ENCODE results near the gene AFAP1L2.

Gene AFAP1L2

DNA sequence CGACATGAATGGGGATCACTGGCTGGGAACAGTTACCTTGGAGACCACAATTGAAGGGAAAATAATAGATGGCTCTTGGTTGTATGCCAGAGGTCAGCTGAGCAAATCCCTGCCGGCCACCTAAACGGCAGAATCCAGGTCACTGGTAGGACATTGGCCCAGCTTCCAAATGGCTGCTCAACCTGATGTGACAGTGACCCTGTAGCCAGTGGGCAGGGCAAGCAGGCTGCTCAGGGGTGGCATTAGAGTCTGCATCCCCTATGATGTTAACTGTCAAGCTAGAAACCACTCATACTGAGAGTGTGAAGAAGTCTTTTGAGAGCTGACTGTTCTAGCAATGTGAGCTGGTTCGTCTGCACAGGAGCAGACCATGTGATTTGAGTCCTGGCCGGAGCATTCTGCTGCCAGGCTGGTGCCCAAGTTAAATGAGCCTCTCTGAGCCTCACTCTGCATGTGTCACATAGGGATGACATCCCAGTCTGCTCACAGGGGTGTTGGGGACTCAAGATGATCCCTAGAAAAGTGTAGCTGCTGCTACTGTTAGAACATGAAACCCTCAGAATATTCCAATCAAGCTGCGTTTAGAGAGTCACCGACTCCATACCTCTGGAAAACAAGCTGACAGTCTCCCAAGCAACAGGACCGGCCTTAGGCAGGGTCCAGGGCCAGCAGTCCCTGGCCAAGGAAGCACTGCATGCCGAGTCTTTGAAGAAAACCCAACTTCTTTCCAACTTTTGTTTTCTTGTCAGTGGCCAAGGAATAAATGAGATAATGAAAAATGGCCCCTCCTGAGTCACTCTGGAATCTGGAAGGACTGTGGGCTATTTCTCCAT, 95.6 kb downstream of the AFAP1L2 start:
- no peak for DNase-seq

DNA sequence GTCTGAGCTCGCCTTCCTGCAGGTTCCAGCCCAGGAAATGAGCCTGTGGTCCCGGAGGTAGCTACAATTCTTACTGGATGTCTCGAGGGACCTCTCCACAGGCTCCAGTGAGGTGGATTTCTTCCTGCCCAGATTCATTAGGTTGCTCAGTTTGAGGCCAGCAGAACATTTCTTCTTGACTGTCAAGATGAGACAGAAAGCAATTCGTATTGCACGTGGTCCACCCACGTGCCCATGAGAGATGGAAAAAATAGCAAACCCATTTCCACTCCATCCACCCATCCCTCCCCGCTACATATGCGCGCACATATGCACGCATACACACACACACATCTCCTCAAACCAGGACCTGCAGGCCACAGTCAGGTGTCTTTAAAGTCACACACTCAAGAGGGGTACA, 96.6 kb downstream of the AFAP1L2 start:
- no peak for DNase-seq

DNA sequence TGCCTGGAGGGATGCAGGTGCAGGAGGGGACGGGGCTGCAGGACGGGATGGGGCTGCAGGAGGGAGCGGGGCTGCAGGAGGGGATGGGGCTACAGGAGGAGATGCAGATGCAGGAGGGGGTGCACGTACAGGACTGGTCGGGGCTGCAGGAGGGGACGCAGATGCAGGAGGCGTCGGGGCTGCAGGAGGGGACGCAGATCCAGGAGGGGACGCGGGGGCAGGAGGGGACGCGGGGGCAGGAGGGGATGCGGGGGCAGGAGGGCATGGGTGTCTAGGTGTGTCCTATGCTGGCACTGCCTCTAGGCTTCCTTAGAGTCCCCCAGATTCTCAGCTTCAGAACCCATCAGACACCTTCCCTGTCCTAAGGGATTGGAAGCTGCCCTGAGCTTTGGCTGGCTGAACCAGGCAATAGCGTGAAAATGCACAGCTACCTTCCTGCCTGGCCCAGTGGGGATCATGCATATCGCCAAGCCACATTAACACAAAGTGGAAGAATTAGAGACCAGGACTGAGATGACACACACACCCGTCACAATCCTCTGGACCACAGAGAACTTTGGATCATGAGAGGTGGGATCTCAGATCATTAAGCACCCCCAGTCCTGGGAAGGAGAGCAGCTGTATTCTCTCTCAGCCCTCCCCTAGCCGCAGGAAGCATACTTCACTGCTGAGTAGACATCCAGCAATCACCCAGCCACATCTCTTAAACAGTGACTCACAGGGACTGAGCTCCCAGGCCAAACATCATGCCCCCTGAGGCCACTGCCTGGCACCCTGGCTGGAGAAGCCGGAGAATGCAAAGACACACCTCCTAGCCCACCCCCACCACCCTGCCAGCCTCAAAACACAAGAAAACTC, 98.0 kb downstream of the AFAP1L2 start:
- no peak for DNase-seq

DNA sequence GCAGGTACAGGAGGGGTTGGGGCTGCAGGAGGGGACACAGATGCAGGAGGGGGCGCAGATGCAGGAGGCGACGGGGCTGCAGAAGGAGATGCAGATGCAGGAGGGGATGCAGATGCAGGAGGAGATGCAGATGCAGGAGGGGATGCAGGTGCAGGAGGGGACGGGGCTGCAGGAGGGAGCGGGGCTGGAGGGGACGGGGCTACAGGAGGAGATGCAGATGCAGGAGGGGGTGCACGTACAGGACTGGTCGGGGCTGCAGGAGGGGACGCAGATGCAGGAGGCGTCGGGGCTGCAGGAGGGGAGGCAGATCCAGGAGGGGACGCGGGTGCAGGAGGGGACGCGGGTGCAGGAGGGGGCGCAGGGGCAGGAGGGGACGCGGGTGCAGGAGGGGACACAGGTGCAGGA, 98.8 kb downstream of the AFAP1L2 start:
- no peak for DNase-seq

GRCh38 chr10:114304571-114305421, 99.5 kb downstream of the AFAP1L2 start:
- no peak for DNase-seq

- DNase-seq: no peak
These were observed 100.2 kb downstream of the AFAP1L2 start for GRCh38 chr10:114304017-114304570.

- no peak for DNase-seq
These were observed 100.7 kb downstream of the AFAP1L2 start for GRCh38 chr10:114303556-114303955.

DNA sequence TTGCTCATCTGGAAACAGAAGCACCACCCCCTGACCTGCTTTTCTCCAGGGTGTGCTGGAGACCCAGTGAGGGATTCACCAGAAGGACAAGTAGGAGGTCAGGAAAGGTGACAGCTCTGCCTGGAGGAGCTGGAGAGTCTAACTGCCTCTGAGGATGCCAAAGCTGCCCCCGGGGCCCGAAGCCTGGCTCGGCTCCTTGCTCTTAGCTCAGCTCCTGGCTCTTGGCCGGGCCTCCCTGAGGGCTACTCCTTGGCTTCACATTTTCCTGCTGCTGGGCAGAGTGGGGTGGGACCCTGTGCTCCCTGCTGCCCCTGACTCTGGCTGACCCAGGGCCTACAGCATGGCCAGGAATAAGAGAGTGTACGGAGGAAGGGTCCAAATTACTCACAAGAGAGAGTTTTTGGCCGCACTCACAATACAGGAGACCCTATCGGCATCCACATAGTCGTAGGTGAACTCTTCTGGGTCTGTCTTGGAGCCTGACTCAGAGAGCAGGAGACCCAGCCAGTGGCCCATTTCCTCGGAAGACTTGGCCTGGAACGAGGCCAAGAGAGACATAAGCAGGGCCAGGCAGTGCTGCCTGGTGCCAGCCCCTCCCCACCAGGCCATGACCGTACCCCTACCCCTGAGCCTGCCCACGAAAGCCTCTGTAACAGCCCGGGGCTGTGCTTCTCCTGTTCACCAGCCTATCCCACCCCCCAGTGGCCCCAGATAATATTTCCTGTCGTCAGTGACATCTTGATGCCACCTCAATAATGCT, 102.2 kb downstream of the AFAP1L2 start:
- no peak for DNase-seq

DNA sequence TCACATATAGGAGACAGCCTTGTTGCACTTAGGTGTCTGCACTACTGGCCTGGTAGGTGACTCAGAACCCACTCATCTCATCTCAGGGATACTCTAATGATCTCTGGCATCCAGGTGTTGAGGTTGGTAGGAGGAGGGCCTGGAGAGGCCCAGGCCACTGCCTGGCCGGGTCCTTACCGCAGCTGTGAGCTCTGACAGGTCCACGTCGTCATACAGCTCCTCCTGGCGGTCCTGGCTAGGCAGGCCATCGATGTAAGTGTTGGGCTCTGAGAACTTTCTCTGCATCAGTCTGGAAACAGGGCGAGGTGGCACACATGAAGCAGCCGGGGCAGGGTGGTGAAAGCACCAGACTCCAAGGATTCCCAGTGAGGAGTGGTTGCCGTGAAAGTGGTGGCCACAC, 103.1 kb downstream of the AFAP1L2 start:
- no peak for DNase-seq

DNA sequence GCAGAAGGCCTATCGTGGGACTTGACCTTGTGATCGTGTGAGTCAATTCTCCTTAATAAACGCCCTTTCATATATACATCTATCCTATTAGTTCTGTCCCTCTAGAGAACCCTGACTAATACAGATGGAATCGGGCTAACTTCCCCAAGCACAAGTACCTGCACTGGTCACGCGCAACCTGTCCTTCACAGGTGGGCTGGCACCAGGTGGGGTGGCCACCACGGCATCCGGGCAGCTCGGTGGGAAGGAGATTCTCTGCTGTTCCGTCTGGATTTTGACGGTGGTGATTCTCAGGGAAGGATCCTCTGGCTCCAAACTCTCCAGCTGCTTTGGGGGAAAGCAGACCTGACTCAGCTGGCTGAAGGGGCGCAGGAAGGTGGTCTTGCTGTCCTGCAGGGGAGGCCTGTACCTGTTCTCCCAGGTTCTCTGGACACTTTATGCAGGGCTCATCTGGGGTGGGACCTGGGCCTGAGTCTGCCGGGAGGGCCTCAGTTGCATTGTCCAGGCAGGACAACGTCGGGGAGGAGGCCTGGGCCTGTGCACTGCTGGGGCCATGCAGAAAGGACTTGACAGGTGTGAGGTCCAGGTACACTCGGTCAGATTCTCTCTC, 104.2 kb downstream of the AFAP1L2 start:
- DNase-seq: no peak

DNA sequence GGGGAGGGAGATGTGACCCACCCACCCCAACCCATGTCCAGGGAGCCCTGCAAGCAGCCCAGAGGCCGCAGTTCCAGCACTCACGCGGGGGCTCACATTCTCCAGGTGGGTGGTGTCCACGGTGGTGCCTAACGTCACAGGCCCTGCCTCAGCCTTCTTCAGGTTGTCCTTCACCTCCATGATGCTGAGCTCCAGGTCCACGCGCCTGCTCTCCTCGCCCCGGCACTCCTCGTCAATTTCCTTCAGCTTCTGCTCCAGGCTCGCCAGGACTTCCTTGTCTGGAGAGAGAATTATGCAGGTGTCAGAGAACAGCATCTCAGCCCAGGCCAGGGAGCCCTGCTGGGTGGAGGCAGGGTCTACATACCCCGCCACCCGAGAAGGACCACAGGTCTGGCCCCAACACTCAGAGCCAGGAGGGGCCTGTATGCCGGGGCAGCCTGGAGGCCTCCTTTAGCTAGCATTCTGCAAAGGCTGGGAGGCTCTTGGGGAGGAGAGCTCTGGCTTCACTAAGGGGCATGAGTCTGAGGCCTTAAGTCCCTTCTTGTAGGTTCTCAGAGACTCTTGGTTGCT, 107.1 kb downstream of the AFAP1L2 start:
- DNase-seq: no peak

DNA sequence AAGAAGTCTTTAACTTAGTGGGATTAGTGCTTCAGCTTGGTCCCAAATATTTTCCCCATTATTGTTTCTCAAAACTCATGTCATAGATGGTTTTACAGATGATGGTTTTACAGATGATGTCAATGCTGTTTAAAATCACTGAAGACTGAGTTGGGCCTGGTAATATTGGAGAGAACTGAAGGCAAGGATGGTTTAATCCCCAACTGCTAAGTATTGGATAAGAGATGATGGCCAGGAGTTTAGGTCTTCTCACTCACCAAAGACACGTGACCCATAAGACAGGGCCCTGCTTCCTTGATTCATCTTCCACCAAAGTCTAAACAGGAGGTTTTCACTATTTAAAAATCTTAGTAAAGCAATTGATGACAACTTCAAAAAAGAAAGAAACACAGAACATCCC, 108.9 kb downstream of the AFAP1L2 start:
- no peak for DNase-seq

DNA sequence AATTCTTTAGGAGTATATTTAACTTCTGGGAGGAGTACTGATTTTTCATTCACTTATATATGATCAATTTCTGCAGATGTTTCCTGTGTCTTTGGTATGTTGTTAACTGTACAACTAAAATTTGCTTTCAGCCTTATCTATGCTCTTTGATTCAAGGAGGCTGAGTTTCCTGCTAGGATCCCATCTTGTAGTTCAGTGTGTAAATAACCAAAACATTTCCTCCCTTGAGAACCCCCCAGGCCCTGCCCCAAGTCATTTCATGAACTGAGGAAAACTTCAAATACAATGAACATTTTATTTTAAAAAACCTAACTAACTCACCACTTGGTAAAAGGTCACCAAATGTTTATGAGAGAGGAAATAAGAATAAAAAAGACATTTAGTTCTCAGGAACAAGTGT, 109.8 kb downstream of the AFAP1L2 start:
- no peak for DNase-seq

DNA sequence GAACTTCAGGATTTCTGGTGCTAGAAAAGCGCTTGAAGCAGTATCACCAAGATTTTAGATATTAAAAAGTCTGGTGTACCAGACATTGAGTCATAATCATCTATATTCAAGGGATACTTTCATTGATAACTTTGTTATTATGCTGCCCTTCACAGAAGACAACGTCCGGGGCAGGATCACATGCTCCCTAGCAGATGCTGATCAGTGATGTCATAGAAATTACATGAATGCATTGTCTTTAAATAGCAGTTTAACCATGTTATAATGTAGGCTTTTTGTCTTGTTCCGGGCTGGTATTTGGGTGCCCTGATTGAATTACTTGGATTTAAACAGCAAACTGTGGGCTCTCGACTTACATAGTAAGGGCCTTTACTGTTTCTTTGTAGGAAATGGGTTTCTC, 111.2 kb downstream of the AFAP1L2 start:
- no peak for DNase-seq

DNA sequence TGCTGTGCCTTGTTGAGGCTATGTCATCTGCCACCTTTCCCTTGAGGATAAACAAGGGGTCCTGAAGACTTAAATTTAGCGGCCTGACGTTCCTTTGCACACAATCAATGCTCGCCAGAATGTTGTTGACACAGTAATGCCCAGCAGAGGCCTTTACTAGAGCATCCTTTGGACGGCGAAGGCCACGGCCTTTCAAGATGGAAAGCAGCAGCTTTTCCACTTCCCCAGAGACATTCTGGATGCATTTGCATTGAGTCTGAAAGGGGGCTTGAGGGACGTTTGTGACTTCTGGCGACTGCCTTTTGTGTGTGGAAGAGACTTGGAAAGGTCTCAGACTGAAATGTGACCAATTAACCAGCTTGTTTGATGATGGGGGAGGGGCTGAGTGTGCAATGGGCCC, 112.8 kb downstream of the AFAP1L2 start:
- DNase-seq: no peak

- no peak for DNase-seq
These were observed 113.2 kb downstream of the AFAP1L2 start for GRCh38 chr10:114291076-114291475.

DNA sequence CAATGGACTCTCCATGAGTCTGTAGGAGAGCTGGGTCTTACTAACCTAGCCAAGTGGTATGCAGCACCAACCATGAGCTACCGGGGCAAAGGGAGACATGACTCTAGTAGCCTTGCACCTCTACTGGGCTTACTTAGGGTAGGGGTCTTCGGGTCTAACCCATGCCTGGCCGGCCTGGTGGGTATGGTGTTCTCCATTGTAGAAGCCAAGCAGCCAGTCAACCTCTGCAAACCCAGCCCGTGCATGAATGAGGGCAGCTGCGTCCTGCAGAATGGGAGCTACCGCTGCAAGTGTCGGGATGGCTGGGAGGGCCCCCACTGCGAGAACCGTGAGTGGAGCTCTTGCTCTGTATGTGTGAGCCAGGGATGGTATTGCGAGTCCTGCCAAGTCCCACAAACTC, 114.3 kb downstream of the AFAP1L2 start:
- no peak for DNase-seq

- DNase-seq: no peak
These were observed 115.2 kb downstream of the AFAP1L2 start for GRCh38 chr10:114289096-114289436.

DNA sequence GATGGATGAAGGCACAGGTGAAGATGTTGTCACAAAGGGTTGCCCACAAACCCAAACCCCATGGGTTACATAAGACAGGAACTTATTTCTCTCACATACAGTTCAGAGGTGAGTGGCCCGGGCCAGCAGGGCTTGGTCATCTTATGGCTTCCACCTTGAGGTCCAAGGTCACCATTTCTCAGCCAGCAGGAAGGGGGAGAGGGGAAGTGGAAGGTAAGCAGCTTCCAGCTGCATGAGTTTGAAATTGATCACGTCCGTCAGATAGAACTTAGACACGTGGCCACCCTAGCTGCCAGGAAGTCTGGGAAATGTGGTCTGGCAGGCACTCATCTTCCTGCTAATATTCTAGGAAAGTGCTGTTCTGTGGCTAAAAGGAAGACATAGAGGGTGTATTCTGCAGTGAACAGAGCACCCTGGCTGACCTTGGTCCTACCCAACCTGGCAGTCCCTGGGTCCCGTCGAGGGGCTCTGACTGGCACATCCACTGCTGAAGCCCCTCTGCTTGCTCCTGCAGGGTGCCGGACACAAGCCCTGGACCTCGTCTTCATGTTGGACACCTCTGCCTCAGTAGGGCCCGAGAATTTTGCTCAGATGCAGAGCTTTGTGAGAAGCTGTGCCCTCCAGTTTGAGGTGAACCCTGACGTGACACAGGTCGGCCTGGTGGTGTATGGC, 115.7 kb downstream of the AFAP1L2 start:
- DNase-seq: no peak

DNA sequence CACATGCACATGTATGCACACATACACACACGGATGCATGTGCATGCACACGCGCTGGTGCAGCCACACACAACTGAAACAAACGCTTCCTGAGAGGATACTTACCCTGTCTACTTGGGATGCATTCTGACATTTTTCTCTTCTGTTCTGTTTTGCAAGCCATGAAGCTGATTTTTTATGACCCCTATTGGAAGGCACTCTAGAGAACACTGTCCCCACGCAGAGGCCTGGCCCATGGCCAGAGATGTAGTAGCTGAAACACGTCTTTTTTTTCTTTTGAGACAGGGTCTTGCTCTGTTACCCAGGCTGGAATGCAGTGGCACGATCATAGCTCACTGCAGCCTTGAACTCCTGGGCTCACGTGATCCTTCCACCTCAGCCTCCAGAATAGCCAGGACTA, 117.4 kb downstream of the AFAP1L2 start:
- no peak for DNase-seq

- DNase-seq: no peak
These were observed 118.3 kb downstream of the AFAP1L2 start for GRCh38 chr10:114285961-114286441.
